H1 (cell line): ENCODE data around the gene TADA2B. TPM values are rescaled to one million over a fixed set of nuclear protein-coding genes. Genes with fewer than 3 reads are reported as not detected.

Experiments
- CTCF ChIA-PET: fragments of 300-600 bp; sonication (Branson Sonifier 250); formaldehyde crosslinking; loops from one replicate; lab custom pipeline; 2021; ENCODE audit not compliant: partially characterized antibody; lab: Charles Lee
- POLR2A ChIA-PET: fragments of 300-600 bp; sonication (Branson Sonifier 250); formaldehyde crosslinking; loops from one replicate; lab custom pipeline; 2021; ENCODE audit warnings: inconsistent platforms; ENCODE audit not compliant: partially characterized antibody; lab: Charles Lee
- DNase-seq, 2 experiments: peaks; one replicate each; pipeline versions ENCODE4 v3.0.0 to v3.0.0-alpha.2; 2010 to 2022; ENCODE audit warnings: low spot score in 2 of 2, low read depth in 1 of 2, mixed read lengths in 1 of 2
- FAIRE-seq: peaks from 2 replicates; lab custom pipeline; 2011; peaks lifted over from hg19 to GRCh38; lab: Jason Lieb, UNC
- H2AFZ ChIP-seq: 2 replicates; pipeline ENCODE4 v1.8.1; 2012; ENCODE audit warnings: low read length, inconsistent platforms
- H2AK5ac ChIP-seq: 2 replicates; pipeline ENCODE4 v1.6.1; 2013; ENCODE audit warnings: low read depth, low read length
- H2BK120ac ChIP-seq: replicated peaks from 2 replicates; pipeline ENCODE3; 2013; ENCODE audit warnings: low read depth, low read length, inconsistent platforms
- H2BK12ac ChIP-seq: 2 replicates; pipeline ENCODE4 v1.6.1; 2013; ENCODE audit warnings: low read depth, low read length
- H2BK15ac ChIP-seq: 2 replicates; pipeline ENCODE4 v1.6.1; 2013; ENCODE audit warnings: low read length
- H2BK20ac ChIP-seq: 2 replicates; pipeline ENCODE4 v1.6.1; 2013; ENCODE audit warnings: low read length
- H2BK5ac ChIP-seq: 2 replicates; pipeline ENCODE4 v1.6.1; 2013; ENCODE audit warnings: low read depth, low read length
- H3K14ac ChIP-seq: 2 replicates; pipeline ENCODE4 v1.6.1; 2013; ENCODE audit warnings: inconsistent platforms; ENCODE audit not compliant: insufficient read length
- H3K18ac ChIP-seq: 2 replicates; pipeline ENCODE4 v1.6.1; 2013; ENCODE audit warnings: low read length; ENCODE audit errors: extremely low read depth
- H3K23ac ChIP-seq: 2 replicates; pipeline ENCODE4 v1.6.1; 2013; ENCODE audit warnings: inconsistent platforms; ENCODE audit not compliant: insufficient read length
- H3K23me2 ChIP-seq: 2 replicates; pipeline ENCODE4 v1.6.1; 2013; ENCODE audit warnings: low read depth, low read length
- H3K27ac ChIP-seq: 2 replicates; pipeline ENCODE4 v1.6.1; 2011; ENCODE audit warnings: low read depth, low read length, inconsistent platforms
- H3K27me3 ChIP-seq, 4 experiments: replicated peaks in 1 of 4; 1 replicate in 1 of 4; 2 replicates in 3 of 4; pipeline versions ENCODE4 v1.6.1 to v1.8.1; 2011 to 2013; ENCODE audit warnings: low read length in 3 of 4, mild to moderate bottlenecking in 3 of 4, inconsistent platforms in 2 of 4, mixed read lengths in 2 of 4, moderate library complexity in 1 of 4; ENCODE audit not compliant: control insufficient read depth in 3 of 4, insufficient read depth in 3 of 4; ENCODE audit errors: extremely low read depth in 1 of 4
- H3K36me3 ChIP-seq, 4 experiments: 2 replicates each; pipeline versions ENCODE4 v1.6.1 to v1.8.1; 2011 to 2013; ENCODE audit warnings: mild to moderate bottlenecking in 4 of 4, low read length in 3 of 4, moderate library complexity in 2 of 4, control low read depth in 1 of 4, inconsistent platforms in 1 of 4; ENCODE audit not compliant: insufficient read depth in 4 of 4, control insufficient read depth in 2 of 4
- H3K4ac ChIP-seq: replicated peaks from 2 replicates; pipeline ENCODE3; 2013; ENCODE audit warnings: low read length, low read depth, mixed read lengths, inconsistent platforms; ENCODE audit not compliant: insufficient read length
- H3K4me1 ChIP-seq, 4 experiments: replicated peaks in 1 of 4; 1 replicate in 1 of 4; 2 replicates in 3 of 4; pipeline versions ENCODE4 v1.6.1 to v1.8.1; 2011 to 2013; ENCODE audit warnings: low read length in 3 of 4, inconsistent platforms in 2 of 4, mixed read lengths in 1 of 4; ENCODE audit not compliant: insufficient read depth in 4 of 4, control insufficient read depth in 3 of 4
- H3K4me2 ChIP-seq, 2 experiments: 2 replicates each; pipeline versions ENCODE4 v1.6.1 to v1.8.1; 2011 to 2013; ENCODE audit warnings: low read depth in 2 of 2, low read length in 2 of 2, control low read depth in 1 of 2, inconsistent platforms in 1 of 2, mild to moderate bottlenecking in 1 of 2; ENCODE audit not compliant: insufficient read depth in 1 of 2
- H3K4me3 ChIP-seq, 4 experiments: fragments of 200-600, 300-600 bp in 1 of 4; sonication (generic), shearing (Covaris generic), sonication (Bioruptor Twin) in 1 of 4; 2 replicates each; pipeline versions ENCODE4 v1.5.1 to v1.8.1; 2011 to 2016; ENCODE audit warnings: low read length in 4 of 4, low read depth in 3 of 4, control low read depth in 2 of 4, inconsistent platforms in 2 of 4, mild to moderate bottlenecking in 2 of 4, mixed read lengths in 1 of 4, moderate library complexity in 1 of 4; ENCODE audit not compliant: insufficient read depth in 2 of 4; ENCODE audit errors: extremely low read depth in 1 of 4
- H3K56ac ChIP-seq: replicated peaks from 2 replicates; pipeline ENCODE3; 2013; ENCODE audit warnings: low read depth, mild to moderate bottlenecking, mixed read lengths, low read length, inconsistent platforms; ENCODE audit not compliant: insufficient read length
- H3K79me1 ChIP-seq: 2 replicates; pipeline ENCODE4 v1.6.1; 2013; ENCODE audit warnings: low read depth, low read length, control low read depth
- H3K79me2 ChIP-seq, 2 experiments: 2 replicates each; pipeline versions ENCODE4 v1.6.1 to v1.8.1; 2012 to 2013; ENCODE audit warnings: low read length in 2 of 2, mild to moderate bottlenecking in 2 of 2, inconsistent platforms in 1 of 2; ENCODE audit not compliant: insufficient read depth in 2 of 2, control insufficient read depth in 1 of 2
- H3K9ac ChIP-seq, 4 experiments: replicated peaks in 1 of 4; 1 replicate in 1 of 4; 2 replicates in 3 of 4; pipeline versions ENCODE4 v1.6.1 to v1.8.1; 2011 to 2013; ENCODE audit warnings: low read depth in 3 of 4, low read length in 3 of 4, control low read depth in 2 of 4, mild to moderate bottlenecking in 2 of 4, moderate library complexity in 2 of 4, inconsistent platforms in 1 of 4; ENCODE audit errors: extremely low read depth in 1 of 4
- H3K9me3 ChIP-seq, 2 experiments: 2 replicates each; pipeline versions ENCODE4 v1.6.1 to v1.8.1; 2012 to 2013; ENCODE audit warnings: mild to moderate bottlenecking in 2 of 2, moderate library complexity in 2 of 2, control low read depth in 1 of 2, inconsistent platforms in 1 of 2, low read depth in 1 of 2, low read length in 1 of 2, mixed read lengths in 1 of 2; ENCODE audit not compliant: insufficient read depth in 2 of 2
- H4K20me1 ChIP-seq, 2 experiments: replicated peaks in 1 of 2; 2 replicates each; pipeline versions ENCODE3 to v1.8.1; 2011 to 2013; ENCODE audit warnings: inconsistent platforms in 2 of 2, low read length in 2 of 2, mild to moderate bottlenecking in 1 of 2; ENCODE audit not compliant: insufficient read depth in 2 of 2, control insufficient read depth in 1 of 2
- H4K5ac ChIP-seq: 2 replicates; pipeline ENCODE4 v1.6.1; 2013; ENCODE audit warnings: low read length, low read depth, mixed read lengths, inconsistent platforms; ENCODE audit not compliant: insufficient read length
- H4K8ac ChIP-seq: 2 replicates; pipeline ENCODE4 v1.8.0; 2013; ENCODE audit warnings: mild to moderate bottlenecking, moderate library complexity, low read length, inconsistent platforms; ENCODE audit not compliant: insufficient read depth; ENCODE audit errors: extremely low read depth
- H4K91ac ChIP-seq: replicated peaks from 2 replicates; pipeline ENCODE3; 2013; ENCODE audit warnings: low read length, mixed read lengths, inconsistent platforms; ENCODE audit not compliant: insufficient read length
- CHD2 ChIP-seq: IDR thresholded peaks from 2 replicates; pipeline ENCODE4 v1.6.1; 2012; ENCODE audit warnings: low read length, improper control_type of control experiment
- SIRT6 ChIP-seq: IDR thresholded peaks from one replicate; pipeline ENCODE4 v1.7.1; 2012; ENCODE audit warnings: low read length, inconsistent platforms
- SIX5 ChIP-seq: IDR thresholded peaks from 2 replicates; pipeline ENCODE4 v1.6.1; 2011; ENCODE audit warnings: mild to moderate bottlenecking, low read depth, low read length
- SP1 ChIP-seq: IDR thresholded peaks from 2 replicates; pipeline ENCODE4 v1.6.1; 2011; ENCODE audit warnings: low read depth, low read length
- SUZ12 ChIP-seq: fragments of 200-600 bp; sonication (generic); IDR thresholded peaks from 2 replicates; pipeline ENCODE4 v1.6.1; 2012; ENCODE audit warnings: mild to moderate bottlenecking, inconsistent platforms, low read length, moderate library complexity, mixed read lengths
- TEAD4 ChIP-seq: IDR thresholded peaks from 2 replicates; pipeline ENCODE4 v1.6.1; 2012; ENCODE audit warnings: low read depth, low read length, inconsistent platforms, mixed read lengths
- WGBS, 2 experiments: shearing (Covaris generic) in 1 of 2; methylation state at CpG; one replicate each; pipeline versions ENCODE4 v1.1.6 to v1.1.7; 2013 to 2015; ENCODE audit warnings: low lambda C conversion rate in 2 of 2, mixed read lengths in 2 of 2, inconsistent platforms in 1 of 2, low coverage in 1 of 2, missing lambda C conversion rate in 1 of 2; ENCODE audit not compliant: insufficient replicate concordance in 2 of 2, insufficient coverage in 1 of 2, insufficient read length in 1 of 2; ENCODE audit errors: extremely low coverage in 1 of 2, missing lambda C conversion rate in 1 of 2; 5-methylcytosine and 5-hydroxymethylcytosine counted together
- polyA plus RNA-seq, 7 experiments: library from polyadenylated mRNA; depleted of rRNA in 3 of 7; stranded (reverse) in 5 of 7; unstranded in 2 of 7; fragments of >200 nt in 5 of 7; fragments of 200-250 nt in 2 of 7; gene quantifications; 1 replicate in 5 of 7; 2 replicates in 1 of 7; 4 replicates in 1 of 7; pipeline versions ENCODE4 v1.2.1 to v1.2.3, GENCODE V29; 2011 to 2013; ENCODE audit warnings: missing spikeins in 2 of 7, mixed read lengths in 2 of 7
- total RNA-seq: library from RNA; stranded (reverse); fragmentation: NEBNext Ultra II Directional; extraction: Animal tissue kit (Norgen Biotek cat#: 25700); gene quantifications from 2 replicates; pipeline ENCODE4 v1.2.1, GENCODE V29; 2021
- TF ChIP-seq, protein P1 (sequence below): IDR thresholded peaks from 2 replicates; pipeline ENCODE4 v1.6.1; 2011; ENCODE audit warnings: low read length, improper control_type of control experiment
- TF ChIP-seq, protein P2 (sequence below): IDR thresholded peaks from 2 replicates; pipeline ENCODE4 v1.6.1; 2011; ENCODE audit warnings: low read depth, mild to moderate bottlenecking, low read length; ENCODE audit not compliant: insufficient read depth

Gene TADA2B
- total and polyA plus RNA-seq, 2 of the 8 experiments (the other 6 are each of a cell fraction or from before 2014, with no cell fraction given), result 5.7 to 12.1 TPM

DNA sequence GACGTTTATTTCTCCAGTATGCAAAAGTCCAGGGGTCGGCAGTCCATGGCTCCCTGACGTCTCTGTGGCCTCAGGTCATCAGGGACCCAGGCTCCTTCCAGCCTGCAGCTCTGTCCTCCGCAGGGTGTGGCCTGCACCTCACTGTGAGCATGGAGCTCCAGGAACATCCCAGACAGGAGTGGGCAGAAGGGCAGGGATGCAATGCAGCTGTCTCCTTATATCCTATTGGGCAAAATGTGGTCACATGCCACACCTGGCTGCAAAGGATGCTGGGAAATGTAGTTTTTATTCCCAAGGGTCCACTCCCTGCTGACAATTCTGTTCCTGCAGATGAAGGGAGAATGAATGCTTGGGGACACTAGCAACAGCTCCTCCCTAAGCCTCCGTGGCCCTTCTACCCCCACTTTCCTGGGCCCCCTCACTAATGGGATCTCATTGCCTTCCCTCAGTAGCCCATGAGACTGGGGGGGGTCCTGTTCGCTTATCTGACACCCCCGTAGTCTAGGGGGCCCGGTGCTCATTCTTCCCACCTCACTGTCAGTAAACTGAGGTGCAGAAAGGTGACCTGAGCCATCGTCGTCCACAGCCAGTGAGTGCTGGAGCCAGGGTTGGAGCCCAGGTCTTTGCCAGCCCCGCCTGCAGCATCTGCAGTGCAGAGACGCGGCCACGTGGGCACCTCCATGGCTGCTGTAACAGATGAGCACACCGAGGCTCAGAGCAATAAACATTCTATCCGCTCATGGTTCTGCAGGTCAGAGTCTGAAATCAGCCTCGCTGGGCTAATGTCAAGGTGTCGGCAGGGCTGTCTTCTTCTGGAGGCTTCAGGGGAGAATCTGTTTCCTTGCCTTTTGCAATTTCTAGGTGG, 30.6 kb downstream of the TADA2B start:
- Histone ChIP-seq H3K23me2 (peaks cover under 1% of the 10 kb centered on the region; the same call in 1 of the 2 replicates), H3K27ac (no peak overlapping the region), H2BK120ac (no peak overlapping the region), H4K91ac (no peak overlapping the region), H2BK5ac (no peak overlapping the region), H3K4ac (no peak overlapping the region), H3K9me3 (no peaks in the 10 kb centered on the region), H3K79me1 (no peaks in the 10 kb centered on the region), H4K20me1 (no peaks in the 10 kb centered on the region), H3K56ac (no peak overlapping the region), H3K27me3 (peaks cover 0 to 13% (median 8%) of the 10 kb centered on the region in 4 experiments; a peak in 6 of 7 replicates), H3K14ac (no peak overlapping the region), H3K4me2 (no peak overlapping the region), H3K36me3 (no peaks in the 10 kb centered on the region), H3K4me1 (peaks cover 0 to 3% (median 2%) of the 10 kb centered on the region in 4 experiments; a peak in 1 of 7 replicates), H4K5ac (no peak overlapping the region), H3K18ac (no peak overlapping the region), H4K8ac (no peak overlapping the region; the same call in 1 of the 2 replicates), H2BK15ac (no peak overlapping the region), H2AFZ (no peak overlapping the region), H3K9ac (no peak overlapping the region), H3K23ac (no peak overlapping the region), H2AK5ac (no peak overlapping the region), H3K79me2 (no peaks in the 10 kb centered on the region), H2BK20ac (no peak overlapping the region), H2BK12ac (no peak overlapping the region), H3K4me3 (no peak overlapping the region)
- FAIRE-seq, result peak; percentile 84
- ChIA-PET CTCF (interaction anchor here (0.6 to 9.4 kb wide), 7 partner anchors 9 to 418 kb away, joined by 3 to 108 read pairs (median 4); partner anchors contain the start of gene TADA2B), POLR2A (interaction anchor here (1.3 to 1.6 kb wide), 2 partner anchors 20 to 30 kb away, joined by 3 to 5 read pairs; partner anchors contain the start of gene TADA2B)
- DNase-seq, result peak; percentile 15 to 66
- 80% methylated on average over 18 of the region's 18 CpGs; no CpG with 5 or more reads in 1 of the 2 experiments for WGBS, 2 experiments
- TF ChIP-seq SIRT6 (no peak), TEAD4 (0 out of 2 replicates have a peak, but pooled peaks have one; percentile 12), SIX5 (peak; percentile 91), CHD2 (0 out of 2 replicates have a peak, but pooled peaks have one; percentile 23), SUZ12 (no peak), SP1 (peak; percentile 76; the same call in 1 of the 2 replicates)
- TF ChIP-seq, protein P1, sequence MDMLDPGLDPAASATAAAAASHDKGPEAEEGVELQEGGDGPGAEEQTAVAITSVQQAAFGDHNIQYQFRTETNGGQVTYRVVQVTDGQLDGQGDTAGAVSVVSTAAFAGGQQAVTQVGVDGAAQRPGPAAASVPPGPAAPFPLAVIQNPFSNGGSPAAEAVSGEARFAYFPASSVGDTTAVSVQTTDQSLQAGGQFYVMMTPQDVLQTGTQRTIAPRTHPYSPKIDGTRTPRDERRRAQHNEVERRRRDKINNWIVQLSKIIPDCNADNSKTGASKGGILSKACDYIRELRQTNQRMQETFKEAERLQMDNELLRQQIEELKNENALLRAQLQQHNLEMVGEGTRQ, result peak; percentile 95
- TF ChIP-seq, protein P2, sequence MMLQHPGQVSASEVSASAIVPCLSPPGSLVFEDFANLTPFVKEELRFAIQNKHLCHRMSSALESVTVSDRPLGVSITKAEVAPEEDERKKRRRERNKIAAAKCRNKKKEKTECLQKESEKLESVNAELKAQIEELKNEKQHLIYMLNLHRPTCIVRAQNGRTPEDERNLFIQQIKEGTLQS, result peak; percentile 93
